ENCODE measurements around the gene VTI1A.

VTI1A gene

GRCh38 chr10:112407696-112408095, 39.3 kb upstream of the VTI1A start (continued):
- TF ChIP-seq ZNF621 (tag by site-specific recombination; IDR thresholded peaks at IDR 0.05) (no peak), ZNF23 (tag by site-specific recombination; IDR thresholded peaks at IDR 0.05; ENCODE audit: borderline replicate concordance) (no peak), SP7 (tag by site-specific recombination; IDR thresholded peaks at IDR 0.05) (no peak), ZNF26 (tag by site-specific recombination; IDR thresholded peaks at IDR 0.05) (no peak), SALL2 (tag by site-specific recombination; IDR thresholded peaks at IDR 0.05; ENCODE audit: borderline replicate concordance) (no peak), ZNF114 (tag by site-specific recombination; IDR thresholded peaks at IDR 0.05) (no peak), IKZF3 (tag by site-specific recombination; IDR thresholded peaks at IDR 0.05) (no peak), ZNF558 (tag by site-specific recombination; IDR thresholded peaks at IDR 0.05) (no peak), ZNF157 (tag by site-specific recombination; IDR thresholded peaks at IDR 0.05) (no peak), ZNF214 (tag by site-specific recombination; IDR thresholded peaks at IDR 0.05; ENCODE audit: borderline replicate concordance) (no peak), ZNF266 (tag by site-specific recombination; IDR thresholded peaks at IDR 0.05; ENCODE audit: low read depth) (no peak), ZNF174 (tag by site-specific recombination; IDR thresholded peaks at IDR 0.05) (no peak), GFI1B (tag by site-specific recombination; IDR thresholded peaks at IDR 0.05) (no peak)

- Histone ChIP-seq H3K27ac (ENCODE audit: extremely low read depth, low read depth, low read length) (no peak overlapping the region), H3K4me1 (ENCODE audit: control insufficient read depth, insufficient read depth, low read length) (no peaks in the 10 kb centered on the region), H3K36me3 (ENCODE audit: control insufficient read depth in 2 of 2, insufficient read depth in 1 of 2, low read length in 2 of 2) (no peaks in the 10 kb centered on the region), H3K4me3 (ENCODE audit: low read depth, low read length) (no peak overlapping the region), H3K9me3 (ENCODE audit: control insufficient read depth, insufficient read depth, low read depth, low read length) (no peaks in the 10 kb centered on the region)
- TF ChIP-seq ZNF837 (tag by site-specific recombination; IDR thresholded peaks at IDR 0.05) (no peak), ZNF292 (tag by site-specific recombination; IDR thresholded peaks at IDR 0.05; ENCODE audit: borderline replicate concordance, low read depth) (no peak), ZNF248 (tag by site-specific recombination; IDR thresholded peaks at IDR 0.05) (no peak), ZNF621 (tag by site-specific recombination; IDR thresholded peaks at IDR 0.05) (no peak), ZNF830 (tag by site-specific recombination; IDR thresholded peaks at IDR 0.05; ENCODE audit: low read depth) (no peak), ZNF521 (tag by site-specific recombination; IDR thresholded peaks at IDR 0.05) (no peak), ZNF350 (tag by site-specific recombination; IDR thresholded peaks at IDR 0.05) (no peak), ZNF645 (tag by site-specific recombination; IDR thresholded peaks at IDR 0.05) (no peak), GLIS2 (tag by site-specific recombination; IDR thresholded peaks at IDR 0.05) (no peak), ZNF10 (tag by site-specific recombination; IDR thresholded peaks at IDR 0.05) (no peak), ZNF629 (tag by site-specific recombination; IDR thresholded peaks at IDR 0.05) (no peak), TSHZ1 (tag by site-specific recombination; IDR thresholded peaks at IDR 0.05; ENCODE audit: borderline replicate concordance) (no peak)
- ChIA-PET POLR2A (no interaction called here), CTCF (interaction anchor here (0.6 to 1.2 kb wide), 4 partner anchors 12 to 272 kb away, joined by 3 read pairs; no protein-coding TSS in a partner anchor)
Observed at GRCh38 chr10:112409299-112409698, 37.7 kb upstream of the VTI1A start.
